ENCODE measurements around the gene MUCL1.

Gene MUCL1, protein sequence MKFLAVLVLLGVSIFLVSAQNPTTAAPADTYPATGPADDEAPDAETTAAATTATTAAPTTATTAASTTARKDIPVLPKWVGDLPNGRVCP

DNA sequence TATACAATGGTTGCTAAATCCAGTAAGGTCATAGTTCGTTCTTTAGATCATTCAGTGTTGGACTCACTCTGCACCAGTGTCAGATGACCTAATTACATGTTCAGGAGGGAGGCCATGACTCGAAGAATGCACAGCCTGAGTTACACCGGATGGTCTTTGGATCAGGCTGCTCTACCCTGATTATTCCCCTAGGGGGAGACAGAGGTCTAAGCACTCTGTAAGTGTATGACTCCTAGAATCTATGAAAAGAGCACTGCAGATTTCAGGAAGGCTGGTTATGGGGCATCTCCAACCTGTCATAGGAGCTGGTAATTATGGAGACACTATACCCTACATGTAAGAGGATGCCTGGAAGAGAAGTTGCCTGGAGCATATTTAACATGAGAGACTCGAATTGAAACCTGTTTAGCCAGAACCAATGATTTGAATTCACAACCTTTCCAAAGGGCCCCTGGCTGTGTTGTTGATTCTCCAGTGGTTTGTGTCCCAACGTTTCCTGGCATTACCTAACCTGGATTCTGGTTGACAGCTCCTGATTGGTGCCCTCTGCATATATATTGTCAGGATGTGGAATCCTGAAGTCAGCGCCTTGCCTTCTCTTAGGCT, at the start of gene MUCL1:
TSS of gene MUCL1 (plus strand) at position 584 of the 606 bp plus-strand sequence. CDS start 67 bp downstream, outside the sequence.
- Histone ChIP-seq H3K4me3 (ENCODE audit: low read depth, low read length) (no peak within 1 kb of the TSS), H3K27me3 (ENCODE audit: control insufficient read depth, insufficient read depth, low read length) (peaks cover 12% of the 10 kb centered on the region), H3K9me3 (ENCODE audit: control insufficient read depth, insufficient read depth, low read length) (no peaks in the 10 kb centered on the region), H3K36me3 (ENCODE audit: control insufficient read depth, insufficient read depth, low read length) (no peaks in the 10 kb centered on the region), H3K4me1 (ENCODE audit: control insufficient read depth, insufficient read depth, low read length) (no peaks in the 10 kb centered on the region), H3K9ac (ENCODE audit: low read depth, low read length) (no peak within 1 kb of the TSS)

DNA sequence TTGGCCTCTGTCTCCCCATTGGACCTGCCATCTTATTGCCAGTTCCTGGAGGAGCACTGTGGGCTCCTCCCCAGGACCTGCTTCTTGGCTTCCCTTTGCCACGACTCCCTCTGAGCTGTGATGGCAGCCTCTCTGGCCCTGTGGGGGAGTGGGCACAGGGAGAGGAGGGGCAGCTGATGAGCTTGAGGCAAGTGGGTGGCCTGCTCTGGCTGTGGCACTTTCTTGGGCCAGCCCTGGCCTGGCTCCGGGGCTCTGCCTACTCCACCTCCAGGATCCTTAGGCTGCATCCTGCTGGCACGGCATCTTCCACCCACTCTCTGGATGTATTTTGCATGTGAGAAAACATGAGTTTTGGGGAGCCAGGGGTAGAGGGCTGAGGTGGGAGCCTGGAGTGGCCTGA, 32.6 kb upstream of the MUCL1 start:
- Histone ChIP-seq H3K9me3 (ENCODE audit: control insufficient read depth, insufficient read depth, low read length) (no peaks in the 10 kb centered on the region), H3K27me3 (ENCODE audit: control insufficient read depth, insufficient read depth, low read length) (no peaks in the 10 kb centered on the region), H3K4me3 (ENCODE audit: low read depth, low read length) (no peak overlapping the region), H3K36me3 (ENCODE audit: control insufficient read depth, insufficient read depth, low read length) (no peaks in the 10 kb centered on the region), H3K4me1 (ENCODE audit: control insufficient read depth, insufficient read depth, low read length) (no peaks in the 10 kb centered on the region), H3K9ac (ENCODE audit: low read depth, low read length) (no peak overlapping the region)

DNA sequence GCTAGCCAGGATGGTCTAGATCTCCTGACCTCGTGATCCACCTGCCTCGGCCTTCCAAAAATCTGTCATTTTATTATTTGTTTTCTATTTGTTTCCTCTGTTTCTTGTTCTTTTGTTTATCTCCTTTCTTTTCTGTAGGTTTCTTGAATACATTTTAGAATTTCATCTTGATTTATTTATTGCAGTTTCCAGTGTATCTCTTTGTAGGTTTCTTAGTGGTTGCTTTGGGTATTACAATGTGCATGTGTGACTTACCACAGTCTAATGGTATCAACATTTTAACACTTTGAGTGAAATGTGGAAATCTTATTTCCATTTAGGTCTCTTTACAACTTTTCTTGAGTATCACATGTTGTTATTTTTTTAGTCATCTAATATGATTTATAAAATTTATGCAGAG, 29.9 kb upstream of the MUCL1 start:
- H3K36me3 ChIP-seq (ENCODE audit: control insufficient read depth, insufficient read depth, low read length) = no peaks in the 10 kb centered on the region
- no peak overlapping the region for H3K9ac ChIP-seq (ENCODE audit: low read depth, low read length)
- no peaks in the 10 kb centered on the region for H3K27me3 ChIP-seq (ENCODE audit: control insufficient read depth, insufficient read depth, low read length)

DNA sequence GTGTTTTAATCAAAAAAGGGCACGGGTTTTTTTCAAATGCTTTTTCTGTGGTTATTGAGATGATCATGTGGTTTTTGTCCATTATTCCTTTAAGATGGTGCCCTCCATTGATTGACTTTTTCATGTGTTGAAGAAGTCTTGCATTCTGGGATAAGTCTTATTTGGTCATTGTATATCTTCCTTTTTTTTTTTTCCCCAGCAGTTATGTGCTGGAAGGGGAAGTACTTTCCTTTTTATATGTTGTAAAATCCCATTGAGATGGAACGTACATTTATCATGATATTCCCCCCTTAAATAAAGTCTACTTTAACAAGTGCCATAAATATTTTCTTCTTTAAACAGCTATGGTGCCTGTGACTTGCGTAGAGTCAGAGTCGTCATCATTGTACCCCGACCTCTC, 24.8 kb upstream of the MUCL1 start:
- H3K27me3 ChIP-seq (ENCODE audit: control insufficient read depth, insufficient read depth, low read length) = no peaks in the 10 kb centered on the region
- H3K9ac ChIP-seq (ENCODE audit: low read depth, low read length) = no peak overlapping the region
- H3K36me3 ChIP-seq (ENCODE audit: control insufficient read depth, insufficient read depth, low read length) = no peaks in the 10 kb centered on the region
- no peaks in the 10 kb centered on the region for H3K9me3 ChIP-seq (ENCODE audit: control insufficient read depth, insufficient read depth, low read length)
- no peak overlapping the region for H3K4me3 ChIP-seq (ENCODE audit: low read depth, low read length)
- no peaks in the 10 kb centered on the region for H3K4me1 ChIP-seq (ENCODE audit: control insufficient read depth, insufficient read depth, low read length)

More for the DNA sequence above, 29.9 kb upstream of the MUCL1 start:
- Histone ChIP-seq H3K9me3 (ENCODE audit: control insufficient read depth, insufficient read depth, low read length) (no peaks in the 10 kb centered on the region), H3K4me3 (ENCODE audit: low read depth, low read length) (no peak overlapping the region), H3K4me1 (ENCODE audit: control insufficient read depth, insufficient read depth, low read length) (no peaks in the 10 kb centered on the region)

DNA sequence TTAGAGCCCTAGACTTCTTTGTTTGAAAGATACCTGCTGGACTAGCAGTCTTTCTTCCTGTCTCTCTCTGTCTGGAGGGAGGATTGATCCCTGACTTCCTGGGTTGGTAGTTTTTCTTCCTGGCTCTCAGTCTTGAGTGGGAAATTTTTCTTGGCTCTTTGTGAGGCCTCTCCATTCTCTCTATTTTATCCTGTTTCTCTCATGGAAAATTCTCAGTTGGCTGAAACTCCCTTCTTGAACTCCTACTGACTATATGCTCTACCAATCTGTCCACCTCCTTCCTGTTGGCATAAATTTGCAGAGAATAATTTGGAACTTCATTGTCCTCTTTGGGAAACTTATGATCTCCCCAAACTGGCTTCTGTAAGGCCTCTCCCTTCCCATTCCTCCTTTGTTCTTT, 24.1 kb upstream of the MUCL1 start:
- H3K27me3 ChIP-seq (ENCODE audit: control insufficient read depth, insufficient read depth, low read length) = no peaks in the 10 kb centered on the region
- H3K4me3 ChIP-seq (ENCODE audit: low read depth, low read length) = no peak overlapping the region
- no peaks in the 10 kb centered on the region for H3K9me3 ChIP-seq (ENCODE audit: control insufficient read depth, insufficient read depth, low read length)
- no peak overlapping the region for H3K9ac ChIP-seq (ENCODE audit: low read depth, low read length)
- no peaks in the 10 kb centered on the region for H3K36me3 ChIP-seq (ENCODE audit: control insufficient read depth, insufficient read depth, low read length)
- H3K4me1 ChIP-seq (ENCODE audit: control insufficient read depth, insufficient read depth, low read length) = no peaks in the 10 kb centered on the region

DNA sequence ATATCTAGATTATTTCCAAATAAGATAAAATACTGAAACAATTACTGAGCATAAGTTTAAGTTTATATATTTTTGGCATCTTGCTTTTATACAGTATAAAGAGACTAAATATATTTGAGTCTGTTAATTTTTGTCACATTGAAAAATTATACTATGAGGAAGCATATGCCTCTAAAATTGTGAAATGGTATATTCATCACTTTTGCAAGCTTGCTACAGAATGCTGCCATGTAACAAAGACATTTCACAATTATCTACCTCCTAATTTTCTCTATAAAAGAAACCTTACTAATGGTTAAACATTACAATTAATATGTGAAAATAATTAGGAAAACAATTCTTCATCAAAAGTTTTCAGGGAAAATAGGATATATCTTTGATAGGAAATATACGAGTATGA, 22.7 kb upstream of the MUCL1 start:
- H3K27me3 ChIP-seq (ENCODE audit: control insufficient read depth, insufficient read depth, low read length) = no peaks in the 10 kb centered on the region
- H3K9ac ChIP-seq (ENCODE audit: low read depth, low read length) = no peak overlapping the region
- H3K9me3 ChIP-seq (ENCODE audit: control insufficient read depth, insufficient read depth, low read length) = no peaks in the 10 kb centered on the region
- no peaks in the 10 kb centered on the region for H3K36me3 ChIP-seq (ENCODE audit: control insufficient read depth, insufficient read depth, low read length)
- H3K4me3 ChIP-seq (ENCODE audit: low read depth, low read length) = no peak overlapping the region
- no peaks in the 10 kb centered on the region for H3K4me1 ChIP-seq (ENCODE audit: control insufficient read depth, insufficient read depth, low read length)

DNA sequence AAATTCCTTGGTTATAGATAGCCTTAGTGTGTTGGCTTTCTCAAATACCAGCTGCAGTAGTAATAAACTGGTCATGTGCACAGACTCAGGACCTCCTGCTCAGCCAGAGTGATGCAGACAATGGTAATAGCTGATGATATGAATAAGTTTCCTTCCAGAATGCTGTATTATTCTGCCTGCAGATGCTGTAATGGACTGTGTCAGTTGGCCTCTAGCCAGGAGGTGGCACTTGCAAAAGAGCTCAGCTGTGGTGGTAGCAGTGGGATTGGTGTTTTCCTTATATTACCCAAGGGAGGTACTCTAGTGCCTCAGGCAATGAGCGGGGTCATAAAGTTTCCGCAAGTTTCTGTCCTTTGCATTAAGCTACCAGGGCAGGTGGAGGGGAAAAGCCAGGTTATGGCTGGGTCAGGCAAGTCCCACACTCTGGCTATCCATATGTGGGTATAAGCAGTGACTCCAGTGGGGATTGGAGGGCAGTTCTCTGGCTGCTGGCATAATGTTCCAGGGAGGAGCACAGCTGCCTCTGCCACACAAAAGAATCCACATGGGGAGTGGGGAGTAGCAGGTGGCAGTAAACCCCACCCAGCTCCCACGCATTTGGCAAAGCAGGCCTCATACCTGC, 14.0 kb upstream of the MUCL1 start:
- Histone ChIP-seq H3K36me3 (ENCODE audit: control insufficient read depth, insufficient read depth, low read length) (no peaks in the 10 kb centered on the region), H3K9me3 (ENCODE audit: control insufficient read depth, insufficient read depth, low read length) (no peaks in the 10 kb centered on the region), H3K9ac (ENCODE audit: low read depth, low read length) (no peak overlapping the region), H3K4me3 (ENCODE audit: low read depth, low read length) (no peak overlapping the region), H3K4me1 (ENCODE audit: control insufficient read depth, insufficient read depth, low read length) (no peaks in the 10 kb centered on the region), H3K27me3 (ENCODE audit: control insufficient read depth, insufficient read depth, low read length) (no peaks in the 10 kb centered on the region)

DNA sequence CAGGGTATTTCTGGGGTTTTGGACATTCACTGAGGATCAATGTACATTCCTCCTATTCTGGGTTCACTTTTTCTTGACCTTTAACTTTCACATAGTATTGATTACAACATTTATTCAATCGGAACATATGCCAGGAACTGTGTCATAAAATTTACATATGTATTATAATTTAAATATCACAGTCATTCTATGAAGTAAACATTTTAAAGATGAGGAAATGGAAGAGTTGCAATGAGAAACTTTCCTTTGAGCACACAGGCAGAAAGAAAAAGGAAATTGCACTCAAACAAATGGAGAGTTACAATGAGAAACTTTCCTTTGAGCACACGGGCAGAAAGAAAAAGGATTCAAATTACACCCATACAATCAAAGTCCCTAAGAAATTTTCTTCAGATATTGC, 3.1 kb downstream of the MUCL1 start:
- Histone ChIP-seq H3K9ac (ENCODE audit: low read depth, low read length) (no peak overlapping the region), H3K27me3 (ENCODE audit: control insufficient read depth, insufficient read depth, low read length) (peaks cover 27% of the 10 kb centered on the region), H3K4me1 (ENCODE audit: control insufficient read depth, insufficient read depth, low read length) (peaks cover 3% of the 10 kb centered on the region), H3K36me3 (ENCODE audit: control insufficient read depth, insufficient read depth, low read length) (no peaks in the 10 kb centered on the region), H3K9me3 (ENCODE audit: control insufficient read depth, insufficient read depth, low read length) (no peaks in the 10 kb centered on the region), H3K4me3 (ENCODE audit: low read depth, low read length) (no peak overlapping the region)

DNA sequence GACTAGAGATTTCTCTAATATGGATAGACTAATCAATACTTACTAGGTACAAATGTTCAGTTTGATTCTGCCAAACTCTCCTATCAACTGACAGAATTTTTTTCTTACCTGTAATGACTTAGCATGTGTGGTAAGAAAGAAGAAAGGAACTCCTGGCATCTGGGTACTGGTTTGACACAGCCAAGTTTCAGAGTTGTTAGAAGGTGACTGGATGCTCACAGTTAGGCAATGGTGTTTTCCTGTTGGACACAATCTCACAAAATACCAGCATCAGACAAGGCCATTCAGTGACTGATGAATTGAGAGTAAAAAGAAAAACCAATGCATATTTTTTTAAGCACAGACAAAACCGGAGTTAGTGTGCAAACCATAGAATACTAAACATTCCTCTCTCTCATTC, 4.2 kb downstream of the MUCL1 start:
- Histone ChIP-seq H3K27me3 (ENCODE audit: control insufficient read depth, insufficient read depth, low read length) (peaks cover 27% of the 10 kb centered on the region), H3K9ac (ENCODE audit: low read depth, low read length) (no peak overlapping the region), H3K36me3 (ENCODE audit: control insufficient read depth, insufficient read depth, low read length) (no peaks in the 10 kb centered on the region), H3K4me1 (ENCODE audit: control insufficient read depth, insufficient read depth, low read length) (peaks cover 3% of the 10 kb centered on the region), H3K9me3 (ENCODE audit: control insufficient read depth, insufficient read depth, low read length) (no peaks in the 10 kb centered on the region), H3K4me3 (ENCODE audit: low read depth, low read length) (no peak overlapping the region)

DNA sequence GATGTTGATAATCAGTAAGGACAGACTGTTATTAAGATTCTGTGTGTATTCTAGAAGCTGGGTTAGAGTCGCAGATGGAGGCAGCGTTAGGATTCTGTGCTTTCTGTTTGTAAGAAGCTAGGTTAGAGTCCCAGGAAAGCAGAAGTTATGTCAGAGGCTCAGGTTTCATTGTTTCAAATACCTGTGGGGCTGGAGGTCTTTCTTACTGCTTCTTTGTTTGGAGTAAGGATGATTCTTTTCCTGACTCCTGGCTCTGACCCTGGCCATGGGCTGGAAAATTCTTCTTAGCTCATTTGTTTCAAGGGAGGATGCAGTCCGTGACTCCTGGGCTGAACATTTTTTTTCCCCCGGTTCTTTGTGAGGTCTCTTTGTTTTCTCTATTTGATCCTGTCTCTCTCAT, 5.2 kb downstream of the MUCL1 start:
- Histone ChIP-seq H3K9me3 (ENCODE audit: control insufficient read depth, insufficient read depth, low read length) (no peaks in the 10 kb centered on the region), H3K4me1 (ENCODE audit: control insufficient read depth, insufficient read depth, low read length) (peaks cover 3% of the 10 kb centered on the region), H3K36me3 (ENCODE audit: control insufficient read depth, insufficient read depth, low read length) (no peaks in the 10 kb centered on the region), H3K27me3 (ENCODE audit: control insufficient read depth, insufficient read depth, low read length) (peaks cover 27% of the 10 kb centered on the region), H3K4me3 (ENCODE audit: low read depth, low read length) (no peak overlapping the region), H3K9ac (ENCODE audit: low read depth, low read length) (no peak overlapping the region)

DNA sequence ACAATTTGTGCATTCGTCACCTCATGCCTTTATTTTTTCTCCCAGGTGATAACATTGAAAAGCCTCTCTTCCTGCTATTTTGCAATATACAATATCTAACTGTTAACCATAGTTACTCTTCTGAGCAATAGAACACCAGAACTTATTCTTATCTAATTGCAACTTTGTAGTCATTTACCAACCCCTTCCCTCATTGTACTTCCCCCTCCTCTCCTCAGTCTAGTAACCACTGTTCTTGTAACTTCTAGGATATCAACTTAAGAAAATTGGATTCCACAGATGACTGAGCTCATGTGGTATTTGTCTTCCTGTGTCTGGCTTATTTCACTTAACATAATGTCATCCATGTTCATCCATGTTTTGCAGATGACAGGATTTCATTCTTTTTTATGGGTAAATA, 7.6 kb downstream of the MUCL1 start:
- no peak overlapping the region for H3K9ac ChIP-seq (ENCODE audit: low read depth, low read length)
- H3K36me3 ChIP-seq (ENCODE audit: control insufficient read depth, insufficient read depth, low read length) = no peaks in the 10 kb centered on the region
- no peaks in the 10 kb centered on the region for H3K9me3 ChIP-seq (ENCODE audit: control insufficient read depth, insufficient read depth, low read length)
- no peak overlapping the region for H3K4me3 ChIP-seq (ENCODE audit: low read depth, low read length)
- peaks cover 3% of the 10 kb centered on the region for H3K4me1 ChIP-seq (ENCODE audit: control insufficient read depth, insufficient read depth, low read length)
- peaks cover 27% of the 10 kb centered on the region for H3K27me3 ChIP-seq (ENCODE audit: control insufficient read depth, insufficient read depth, low read length)

DNA sequence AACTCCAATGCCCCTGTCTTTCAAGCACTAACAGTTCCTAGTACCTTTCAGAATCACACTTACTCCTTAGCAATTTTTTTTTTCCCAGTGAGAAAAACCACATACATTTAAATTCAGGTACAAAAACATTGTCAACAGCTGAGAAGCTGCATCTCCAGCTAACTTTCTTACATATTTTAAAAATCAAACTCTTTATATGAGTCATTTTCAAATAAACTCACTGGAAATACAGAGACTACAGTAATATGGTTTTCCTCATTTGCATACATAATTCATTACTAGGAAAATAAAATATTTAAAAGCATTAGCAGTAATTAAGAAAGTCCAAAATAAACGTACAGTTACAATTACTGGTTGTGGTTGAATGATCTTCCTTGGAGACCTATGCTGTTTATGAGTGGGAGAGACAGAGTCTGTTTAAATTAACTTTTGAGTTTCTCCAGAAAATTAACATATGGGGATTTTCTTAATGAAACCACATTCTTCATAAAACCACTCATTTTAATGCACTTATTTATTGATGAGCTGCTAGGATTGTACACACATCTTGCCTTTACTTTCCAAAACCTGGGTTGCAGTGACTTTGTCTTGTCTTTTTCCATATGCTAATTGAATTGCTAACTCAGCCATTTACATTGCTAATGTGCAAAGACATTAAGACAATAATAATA, 9.8 kb downstream of the MUCL1 start:
- Histone ChIP-seq H3K9ac (ENCODE audit: low read depth, low read length) (no peak overlapping the region), H3K27me3 (ENCODE audit: control insufficient read depth, insufficient read depth, low read length) (peaks cover 14% of the 10 kb centered on the region), H3K9me3 (ENCODE audit: control insufficient read depth, insufficient read depth, low read length) (no peaks in the 10 kb centered on the region), H3K4me1 (ENCODE audit: control insufficient read depth, insufficient read depth, low read length) (peaks cover 3% of the 10 kb centered on the region), H3K4me3 (ENCODE audit: low read depth, low read length) (no peak overlapping the region), H3K36me3 (ENCODE audit: control insufficient read depth, insufficient read depth, low read length) (no peaks in the 10 kb centered on the region)

Measured in iPS-15b (cell line).